Small intestine (tissue), 7 donors: ENCODE results near the gene FAM227A. TPM values are rescaled to one million over a fixed set of nuclear protein-coding genes. Genes with fewer than 3 reads are reported as not detected.
A peak's percentile ranks its signal among the peaks of the same experiment; 100 is the strongest.
"Not testable (repeated sequence)": the region's sequence is repeated elsewhere in the genome, so short reads cannot be mapped to it uniquely, and the experiment has no call there.

Experiments
- DNase-seq, 2 donors: peaks; one replicate each; pipeline versions ENCODE4 v3.0.0 to v3.0.0-alpha.2; 2013
- FAIRE-seq: peaks from 2 replicates; lab custom pipeline; 2012; peaks lifted over from hg19 to GRCh38; lab: Jason Lieb, UNC
- H3K27ac ChIP-seq, 3 donors: one replicate each; pipeline ENCODE4 v1.5.1; 2013; ENCODE audit warnings: low read length in 2 of 3, mild to moderate bottlenecking in 2 of 3, control low read depth in 1 of 3, inconsistent platforms in 1 of 3, low read depth in 1 of 3, moderate library complexity in 1 of 3
- H3K27me3 ChIP-seq, 3 donors: one replicate each; pipeline ENCODE4 v1.6.1; 2013; ENCODE audit warnings: low read length in 3 of 3, inconsistent platforms in 1 of 3; ENCODE audit not compliant: control insufficient read depth in 3 of 3, insufficient read depth in 3 of 3
- H3K36me3 ChIP-seq, 3 donors: one replicate each; pipeline ENCODE4 v1.6.1; 2013; ENCODE audit warnings: low read length in 3 of 3, inconsistent platforms in 1 of 3, low read depth in 1 of 3, mild to moderate bottlenecking in 1 of 3, moderate library complexity in 1 of 3; ENCODE audit not compliant: control insufficient read depth in 3 of 3, insufficient read depth in 2 of 3
- H3K4me1 ChIP-seq, 3 donors: one replicate each; pipeline ENCODE4 v1.6.1; 2013; ENCODE audit warnings: low read length in 2 of 3, inconsistent platforms in 1 of 3, low read depth in 1 of 3, mild to moderate bottlenecking in 1 of 3, moderate library complexity in 1 of 3; ENCODE audit not compliant: control insufficient read depth in 3 of 3, insufficient read depth in 2 of 3
- H3K4me3 ChIP-seq, 3 donors: one replicate each; pipeline ENCODE4 v1.5.1; 2013; ENCODE audit warnings: low read length in 3 of 3, control low read depth in 1 of 3, inconsistent platforms in 1 of 3, low read depth in 1 of 3, mild to moderate bottlenecking in 1 of 3, moderate library complexity in 1 of 3
- H3K9me3 ChIP-seq, 2 donors: one replicate each; pipeline ENCODE4 v1.6.1; 2013; ENCODE audit warnings: low read depth in 1 of 2, low read length in 1 of 2; ENCODE audit not compliant: control insufficient read depth in 2 of 2, insufficient read depth in 1 of 2
- WGBS, 3 donors: extraction: QIAGEN DNeasy Blood & Tissue Kit; methylation state at CpG; one replicate each; pipeline ENCODE4 v1.1.7; 2013; 5-methylcytosine and 5-hydroxymethylcytosine counted together
- polyA plus RNA-seq, 4 donors: library from polyadenylated mRNA; stranded (reverse) in 3 of 4; unstranded in 1 of 4; fragments of 200-250 nt in 3 of 4; fragments of 120-200 nt in 1 of 4; gene quantifications; one replicate each; pipeline versions ENCODE4 v1.2.1 to v1.2.3, GENCODE V29; 2013
- donor health status: healthy with polysubstance abuse.
- donor health status: control.
- donor health status: control.
- donor health status: Bipolar disorder and iron deficiency.
- donor health status: healthy.

The FAM227A gene
- polyA plus RNA-seq, 4 donors, result 0.36 to 0.71 TPM; not detected in 2

DNA sequence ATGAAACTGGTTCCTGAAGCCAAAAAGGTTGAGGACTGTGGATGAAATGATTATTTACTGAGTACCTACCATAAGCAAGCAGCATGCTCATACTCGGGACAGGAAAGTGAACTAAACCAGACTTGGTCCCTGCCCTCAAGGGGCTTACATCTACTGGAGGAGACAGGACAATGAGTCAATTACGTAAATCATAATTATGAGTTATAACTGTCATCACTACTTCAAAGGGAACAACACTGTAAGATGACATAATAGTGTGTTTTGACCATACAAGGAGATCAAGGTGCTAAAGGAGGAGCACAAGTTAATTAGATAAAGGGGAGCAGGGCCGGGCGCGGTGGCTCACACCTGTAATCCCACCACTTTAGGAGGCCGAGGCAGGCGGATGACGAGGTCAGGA lies 2.5 kb downstream of the FAM227A start:
- Histone ChIP-seq H3K27ac (no peak overlapping the region), H3K36me3 (no peaks in the 10 kb centered on the region), H3K9me3 (no peaks in the 10 kb centered on the region), H3K27me3 (no peaks in the 10 kb centered on the region), H3K4me1 (peaks cover 2 to 10% (median 3%) of the 10 kb centered on the region in 3 donors), H3K4me3 (no peak overlapping the region)
- no peak for FAIRE-seq
- DNase-seq, result no peak
- 92 to 95% (median 93%) methylated on average over 8 of the region's 8 CpGs for WGBS, 3 donors

GRCh38 chr22:38652859-38653258 lies 3.3 kb downstream of the FAM227A start:
- FAIRE-seq, result no peak
- no peak overlapping the region for H3K27ac ChIP-seq
- peak; percentile 46 to 78 for DNase-seq
- H3K27me3 ChIP-seq, result no peaks in the 10 kb centered on the region
- peaks cover 2 to 10% (median 3%) of the 10 kb centered on the region in 3 donors for H3K4me1 ChIP-seq
- H3K36me3 ChIP-seq, result no peaks in the 10 kb centered on the region
- H3K9me3 ChIP-seq, result no peaks in the 10 kb centered on the region
- no peak overlapping the region for H3K4me3 ChIP-seq

GRCh38 chr22:38649841-38650522 lies 6.2 kb downstream of the FAM227A start:
- Histone ChIP-seq H3K4me1 (no peaks in the 10 kb centered on the region), H3K36me3 (peaks cover 0 to 2% (median 0%) of the 10 kb centered on the region in 3 donors), H3K4me3 (no peak overlapping the region), H3K9me3 (no peaks in the 10 kb centered on the region), H3K27me3 (no peaks in the 10 kb centered on the region), H3K27ac (no peak overlapping the region)
- FAIRE-seq, result no peak
- 66 to 70% (median 67%) methylated on average over 5 of the region's 5 CpGs for WGBS, 3 donors
- DNase-seq, result peak in 1 of 2 donors; percentile 10

GRCh38 chr22:38645430-38645829 lies 10.8 kb downstream of the FAM227A start:
- no peak for FAIRE-seq
- DNase-seq, result no peak
- Histone ChIP-seq H3K36me3 (peaks cover 0 to 4% (median 0%) of the 10 kb centered on the region in 3 donors), H3K27me3 (no peaks in the 10 kb centered on the region), H3K27ac (no peak overlapping the region), H3K4me1 (no peaks in the 10 kb centered on the region), H3K9me3 (no peaks in the 10 kb centered on the region), H3K4me3 (no peak overlapping the region)
- WGBS, 3 donors, result 91 to 96% (median 93%) methylated on average over 6 of the region's 6 CpGs

DNA sequence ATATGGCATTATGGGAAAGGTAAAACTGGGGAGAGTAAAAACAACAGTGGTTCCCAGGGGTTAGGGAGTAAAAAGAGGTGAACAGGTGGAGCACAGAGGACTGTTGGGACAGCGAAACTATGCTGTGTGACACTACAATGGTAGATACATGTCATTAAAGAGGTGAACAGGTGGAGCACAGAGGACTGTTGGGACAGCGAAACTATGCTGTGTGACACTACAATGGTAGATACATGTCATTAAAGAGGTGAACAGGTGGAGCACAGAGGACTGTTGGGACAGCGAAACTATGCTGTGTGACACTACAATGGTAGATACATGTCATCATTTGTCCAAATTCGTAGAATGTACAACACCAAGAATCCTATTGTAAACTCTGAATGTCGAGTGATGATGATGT lies 11.9 kb downstream of the FAM227A start:
- DNase-seq, H3K4me3 ChIP-seq, H3K36me3 ChIP-seq, H3K27ac ChIP-seq, H3K27me3 ChIP-seq, H3K4me1 ChIP-seq, H3K9me3 ChIP-seq: not testable (repeated sequence)
- WGBS, 3 donors, result 88 to 95% (median 93%) methylated on average over 4 to 5 of the region's 5 CpGs
- peak; percentile 71 for FAIRE-seq

GRCh38 chr22:38641476-38642040 lies 14.6 kb downstream of the FAM227A start:
- no peak overlapping the region for H3K27ac ChIP-seq
- no peaks in the 10 kb centered on the region for H3K27me3 ChIP-seq
- no peak for DNase-seq
- peaks cover 0 to 4% (median 0%) of the 10 kb centered on the region in 3 donors for H3K36me3 ChIP-seq
- H3K4me3 ChIP-seq, result no peak overlapping the region
- FAIRE-seq, result no peak
- 93 to 95% (median 93%) methylated on average over 13 of the region's 13 CpGs for WGBS, 3 donors
- H3K9me3 ChIP-seq, result no peaks in the 10 kb centered on the region
- no peaks in the 10 kb centered on the region for H3K4me1 ChIP-seq

GRCh38 chr22:38638728-38639127 lies 17.5 kb downstream of the FAM227A start:
- H3K27me3 ChIP-seq, result no peaks in the 10 kb centered on the region
- H3K4me1 ChIP-seq, result no peaks in the 10 kb centered on the region
- no peaks in the 10 kb centered on the region for H3K9me3 ChIP-seq
- H3K27ac ChIP-seq, result no peak overlapping the region
- FAIRE-seq (no peak), DNase-seq (no peak)
- no peak overlapping the region for H3K4me3 ChIP-seq
- 62 to 65% (median 64%) methylated on average over 3 of the region's 3 CpGs for WGBS, 3 donors
- H3K36me3 ChIP-seq, result peaks cover 0 to 12% (median 0%) of the 10 kb centered on the region in 3 donors

- Histone ChIP-seq H3K27ac (no peak overlapping the region), H3K36me3 (peaks cover 0 to 12% (median 0%) of the 10 kb centered on the region in 3 donors), H3K9me3 (no peaks in the 10 kb centered on the region), H3K4me1 (no peaks in the 10 kb centered on the region), H3K27me3 (no peaks in the 10 kb centered on the region), H3K4me3 (no peak overlapping the region)
- DNase-seq (no peak), FAIRE-seq (no peak)
- WGBS, 3 donors, result 76 to 94% (median 91%) methylated on average over 2 of the region's 2 CpGs
These were observed 18.0 kb downstream of the FAM227A start for GRCh38 chr22:38638216-38638615.
